HepG2 (cell line): Measurements from ENCODE around the gene JPH4. TPM values are rescaled to one million over a fixed set of nuclear protein-coding genes. Genes with fewer than 3 reads are reported as not detected.
A peak's percentile ranks its signal among the peaks of the same experiment; 100 is the strongest.

ENCODE experiments used
- GFI1 ChIP-seq: sonication (generic); formaldehyde crosslinking; IDR thresholded peaks from 2 replicates; pipeline ENCODE4 v1.5.0; 2020; ENCODE audit warnings: missing genetic modification reagents, mild to moderate bottlenecking, borderline replicate concordance
- HNF4A ChIP-seq: sonication (generic); formaldehyde crosslinking; IDR thresholded peaks from 2 replicates; pipeline ENCODE4 v1.4.0; 2020; ENCODE audit warnings: missing genetic modification reagents
- JARID2 ChIP-seq: sonication (generic); formaldehyde crosslinking; IDR thresholded peaks from 2 replicates; pipeline ENCODE4 v1.8.1; 2023; ENCODE audit warnings: missing genetic modification reagents, inconsistent platforms; ENCODE audit not compliant: insufficient replicate concordance
- KLF6 ChIP-seq: IDR thresholded peaks from 2 replicates; pipeline ENCODE4 v1.8.0; 2016; ENCODE audit warnings: missing biosample characterization, missing genetic modification reagents
- MTF2 ChIP-seq: sonication (generic); formaldehyde crosslinking; IDR thresholded peaks from 2 replicates; pipeline ENCODE4 v1.5.0; 2020; ENCODE audit warnings: missing genetic modification reagents, borderline replicate concordance
- MXI1 ChIP-seq: IDR thresholded peaks from 3 replicates; pipeline ENCODE4 v1.6.1; 2012; ENCODE audit warnings: low read depth, low read length, inconsistent platforms, borderline replicate concordance
- NFYC ChIP-seq: IDR thresholded peaks from 2 replicates; pipeline ENCODE4 v1.6.1; 2016; ENCODE audit warnings: missing genetic modification reagents, missing compliant biosample characterization
- NR2F1 ChIP-seq, 2 experiments: fragments of 450-650 bp in 1 of 2; formaldehyde crosslinking in 1 of 2; IDR thresholded peaks; 2 replicates each; pipeline versions ENCODE4 v1.5.0 to v1.6.1; 2016 to 2020; ENCODE audit warnings: mild to moderate bottlenecking in 1 of 2, missing compliant biosample characterization in 1 of 2, missing genetic modification reagents in 1 of 2, moderate library complexity in 1 of 2
- POGZ ChIP-seq: sonication (generic); formaldehyde crosslinking; IDR thresholded peaks from 2 replicates; pipeline ENCODE4 v1.4.0; 2020; ENCODE audit warnings: mild to moderate bottlenecking, missing genetic modification reagents
- PRMT3 ChIP-seq: sonication (generic); formaldehyde crosslinking; IDR thresholded peaks from 2 replicates; pipeline ENCODE4 v1.8.1; 2022; ENCODE audit warnings: low read depth, mild to moderate bottlenecking, moderate library complexity, missing genetic modification reagents, borderline replicate concordance
- SKI ChIP-seq: fragments of 450-650 bp; IDR thresholded peaks from one replicate; pipeline ENCODE4 v1.6.1; 2018; ENCODE audit warnings: mild to moderate bottlenecking; ENCODE audit not compliant: partially characterized antibody
- STAT5B ChIP-seq: sonication (generic); formaldehyde crosslinking; IDR thresholded peaks from 2 replicates; pipeline ENCODE4 v1.4.0; 2020; ENCODE audit warnings: missing genetic modification reagents
- ZKSCAN5 ChIP-seq: sonication (generic); formaldehyde crosslinking; IDR thresholded peaks from 2 replicates; pipeline ENCODE4 v1.5.1; 2020; ENCODE audit warnings: mild to moderate bottlenecking, missing genetic modification reagents
- ZNF329 ChIP-seq: sonication (generic); formaldehyde crosslinking; IDR thresholded peaks from 2 replicates; pipeline ENCODE4 v1.9.0; 2021; ENCODE audit warnings: low read depth, mild to moderate bottlenecking, missing genetic modification reagents
- ZNF34 ChIP-seq: sonication (generic); formaldehyde crosslinking; IDR thresholded peaks from 2 replicates; pipeline ENCODE4 v1.4.0; 2020; ENCODE audit warnings: mild to moderate bottlenecking, missing genetic modification reagents, borderline replicate concordance
- ZNF557 ChIP-seq: sonication (generic); formaldehyde crosslinking; IDR thresholded peaks from 2 replicates; pipeline ENCODE4 v1.4.0; 2020; ENCODE audit warnings: missing genetic modification reagents
- ZNF652 ChIP-seq: IDR thresholded peaks from 2 replicates; pipeline ENCODE4 v1.6.1; 2016; ENCODE audit warnings: low read depth, borderline replicate concordance
- polyA plus RNA-seq, 8 experiments: library from polyadenylated mRNA; depleted of rRNA in 3 of 8; stranded (reverse) in 7 of 8; unstranded in 1 of 8; fragments of >200 nt; fragmentation: Illumina TruSeq in 4 of 8; extraction: Trizol in 4 of 8; gene quantifications; 2 replicates each; pipeline versions ENCODE4 v1.2.1 to v1.2.3, GENCODE V29; 2011 to 2016; ENCODE audit warnings: low read depth in 4 of 8, missing spikeins in 1 of 8, mixed read lengths in 1 of 8; ENCODE audit not compliant: insufficient read depth in 1 of 8
- total RNA-seq, 5 experiments: library from RNA; depleted of rRNA; stranded (reverse); fragments of >200 nt; fragmentation: Illumina TruSeq; extraction: Trizol; gene quantifications; 2 replicates each; pipeline ENCODE4 v1.2.3, GENCODE V29; 2016; ENCODE audit warnings: low read depth in 1 of 5
- TF ChIP-seq, protein P1 (sequence below): sonication (generic); formaldehyde crosslinking; IDR thresholded peaks from 2 replicates; pipeline ENCODE4 v1.8.1; 2022; ENCODE audit warnings: low read depth, mild to moderate bottlenecking, missing genetic modification reagents
- TF ChIP-seq, protein P2 (sequence below): sonication (generic); formaldehyde crosslinking; IDR thresholded peaks from 2 replicates; pipeline ENCODE4 v1.5.0; 2020; ENCODE audit warnings: mild to moderate bottlenecking, missing genetic modification reagents, borderline replicate concordance

Gene JPH4
- total and polyA plus RNA-seq, 2 of the 13 experiments (the other 11 are each of a cell fraction or from before 2014, with no cell fraction given) = 0.08 to 0.22 TPM

DNA sequence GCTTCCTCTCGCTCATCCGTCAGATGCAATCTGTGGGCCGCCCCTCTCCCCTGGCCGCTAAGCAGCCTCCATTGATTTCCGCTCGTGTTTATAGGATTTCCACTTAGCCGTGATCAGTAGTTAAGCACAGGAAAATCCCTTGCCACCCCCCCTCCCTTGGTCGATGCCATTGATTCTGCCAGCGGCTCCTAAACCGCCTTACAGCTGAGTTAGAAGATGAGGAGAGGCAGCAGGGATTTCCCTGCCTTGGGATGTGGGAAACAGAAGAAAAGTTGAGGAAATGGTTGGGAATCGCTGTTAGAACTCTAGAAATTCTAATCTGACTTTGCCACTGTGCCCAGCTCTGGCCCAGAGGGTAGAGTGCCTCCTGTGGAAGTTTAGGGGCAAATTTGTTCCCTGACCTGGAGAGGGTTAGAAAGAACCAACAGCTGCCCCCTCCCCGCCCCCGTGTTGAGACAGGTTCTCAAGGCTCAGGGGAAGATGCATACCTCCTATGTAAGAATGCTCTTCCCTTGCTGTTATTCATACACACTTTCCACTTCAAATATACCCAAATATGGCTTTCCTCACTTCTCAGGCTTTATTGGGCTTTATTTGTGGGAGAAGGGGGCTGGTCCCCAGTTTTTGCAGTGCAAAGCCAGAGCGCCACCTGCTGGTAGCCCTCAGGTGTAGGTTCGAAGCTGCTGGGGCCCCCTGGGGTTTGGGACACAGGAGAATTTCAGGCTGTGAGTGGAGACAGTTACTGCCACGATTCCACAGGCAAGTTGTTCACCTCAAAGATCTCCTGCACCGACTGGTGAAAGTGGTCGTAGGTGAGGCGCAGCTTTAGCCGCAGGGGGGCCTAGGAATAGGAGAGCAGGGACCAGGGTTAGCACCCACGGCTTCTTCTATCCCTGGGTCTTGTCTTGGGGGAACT lies 19.3 kb downstream of the JPH4 start (continued):
- TF ChIP-seq, protein P1, sequence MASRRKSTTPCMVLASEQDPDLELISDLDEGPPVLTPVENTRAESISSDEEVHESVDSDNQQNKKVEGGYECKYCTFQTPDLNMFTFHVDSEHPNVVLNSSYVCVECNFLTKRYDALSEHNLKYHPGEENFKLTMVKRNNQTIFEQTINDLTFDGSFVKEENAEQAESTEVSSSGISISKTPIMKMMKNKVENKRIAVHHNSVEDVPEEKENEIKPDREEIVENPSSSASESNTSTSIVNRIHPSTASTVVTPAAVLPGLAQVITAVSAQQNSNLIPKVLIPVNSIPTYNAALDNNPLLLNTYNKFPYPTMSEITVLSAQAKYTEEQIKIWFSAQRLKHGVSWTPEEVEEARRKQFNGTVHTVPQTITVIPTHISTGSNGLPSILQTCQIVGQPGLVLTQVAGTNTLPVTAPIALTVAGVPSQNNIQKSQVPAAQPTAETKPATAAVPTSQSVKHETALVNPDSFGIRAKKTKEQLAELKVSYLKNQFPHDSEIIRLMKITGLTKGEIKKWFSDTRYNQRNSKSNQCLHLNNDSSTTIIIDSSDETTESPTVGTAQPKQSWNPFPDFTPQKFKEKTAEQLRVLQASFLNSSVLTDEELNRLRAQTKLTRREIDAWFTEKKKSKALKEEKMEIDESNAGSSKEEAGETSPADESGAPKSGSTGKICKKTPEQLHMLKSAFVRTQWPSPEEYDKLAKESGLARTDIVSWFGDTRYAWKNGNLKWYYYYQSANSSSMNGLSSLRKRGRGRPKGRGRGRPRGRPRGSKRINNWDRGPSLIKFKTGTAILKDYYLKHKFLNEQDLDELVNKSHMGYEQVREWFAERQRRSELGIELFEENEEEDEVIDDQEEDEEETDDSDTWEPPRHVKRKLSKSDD (CRISPR knock-in tag) = no peak
- TF ChIP-seq MTF2 (CRISPR knock-in tag) (no peak), ZNF34 (CRISPR knock-in tag) (no peak), GFI1 (CRISPR knock-in tag) (no peak), NFYC (CRISPR knock-in tag) (no peak), STAT5B (CRISPR knock-in tag) (no peak), NR2F1 (CRISPR knock-in tag; IDR thresholded peaks at IDR 0.05) (no peak), PRMT3 (CRISPR knock-in tag) (no peak), HNF4A (no peak), JARID2 (CRISPR knock-in tag) (no peak), ZKSCAN5 (CRISPR knock-in tag) (no peak), KLF6 (no peak), ZNF652 (no peak), ZNF557 (CRISPR knock-in tag) (no peak), POGZ (CRISPR knock-in tag) (no peak; the same call in 1 of the 2 replicates), SKI (no peak), MXI1 (0 out of 3 replicates have a peak, but pooled peaks have one; percentile 43), ZNF329 (CRISPR knock-in tag) (no peak)
- TF ChIP-seq, protein P2, sequence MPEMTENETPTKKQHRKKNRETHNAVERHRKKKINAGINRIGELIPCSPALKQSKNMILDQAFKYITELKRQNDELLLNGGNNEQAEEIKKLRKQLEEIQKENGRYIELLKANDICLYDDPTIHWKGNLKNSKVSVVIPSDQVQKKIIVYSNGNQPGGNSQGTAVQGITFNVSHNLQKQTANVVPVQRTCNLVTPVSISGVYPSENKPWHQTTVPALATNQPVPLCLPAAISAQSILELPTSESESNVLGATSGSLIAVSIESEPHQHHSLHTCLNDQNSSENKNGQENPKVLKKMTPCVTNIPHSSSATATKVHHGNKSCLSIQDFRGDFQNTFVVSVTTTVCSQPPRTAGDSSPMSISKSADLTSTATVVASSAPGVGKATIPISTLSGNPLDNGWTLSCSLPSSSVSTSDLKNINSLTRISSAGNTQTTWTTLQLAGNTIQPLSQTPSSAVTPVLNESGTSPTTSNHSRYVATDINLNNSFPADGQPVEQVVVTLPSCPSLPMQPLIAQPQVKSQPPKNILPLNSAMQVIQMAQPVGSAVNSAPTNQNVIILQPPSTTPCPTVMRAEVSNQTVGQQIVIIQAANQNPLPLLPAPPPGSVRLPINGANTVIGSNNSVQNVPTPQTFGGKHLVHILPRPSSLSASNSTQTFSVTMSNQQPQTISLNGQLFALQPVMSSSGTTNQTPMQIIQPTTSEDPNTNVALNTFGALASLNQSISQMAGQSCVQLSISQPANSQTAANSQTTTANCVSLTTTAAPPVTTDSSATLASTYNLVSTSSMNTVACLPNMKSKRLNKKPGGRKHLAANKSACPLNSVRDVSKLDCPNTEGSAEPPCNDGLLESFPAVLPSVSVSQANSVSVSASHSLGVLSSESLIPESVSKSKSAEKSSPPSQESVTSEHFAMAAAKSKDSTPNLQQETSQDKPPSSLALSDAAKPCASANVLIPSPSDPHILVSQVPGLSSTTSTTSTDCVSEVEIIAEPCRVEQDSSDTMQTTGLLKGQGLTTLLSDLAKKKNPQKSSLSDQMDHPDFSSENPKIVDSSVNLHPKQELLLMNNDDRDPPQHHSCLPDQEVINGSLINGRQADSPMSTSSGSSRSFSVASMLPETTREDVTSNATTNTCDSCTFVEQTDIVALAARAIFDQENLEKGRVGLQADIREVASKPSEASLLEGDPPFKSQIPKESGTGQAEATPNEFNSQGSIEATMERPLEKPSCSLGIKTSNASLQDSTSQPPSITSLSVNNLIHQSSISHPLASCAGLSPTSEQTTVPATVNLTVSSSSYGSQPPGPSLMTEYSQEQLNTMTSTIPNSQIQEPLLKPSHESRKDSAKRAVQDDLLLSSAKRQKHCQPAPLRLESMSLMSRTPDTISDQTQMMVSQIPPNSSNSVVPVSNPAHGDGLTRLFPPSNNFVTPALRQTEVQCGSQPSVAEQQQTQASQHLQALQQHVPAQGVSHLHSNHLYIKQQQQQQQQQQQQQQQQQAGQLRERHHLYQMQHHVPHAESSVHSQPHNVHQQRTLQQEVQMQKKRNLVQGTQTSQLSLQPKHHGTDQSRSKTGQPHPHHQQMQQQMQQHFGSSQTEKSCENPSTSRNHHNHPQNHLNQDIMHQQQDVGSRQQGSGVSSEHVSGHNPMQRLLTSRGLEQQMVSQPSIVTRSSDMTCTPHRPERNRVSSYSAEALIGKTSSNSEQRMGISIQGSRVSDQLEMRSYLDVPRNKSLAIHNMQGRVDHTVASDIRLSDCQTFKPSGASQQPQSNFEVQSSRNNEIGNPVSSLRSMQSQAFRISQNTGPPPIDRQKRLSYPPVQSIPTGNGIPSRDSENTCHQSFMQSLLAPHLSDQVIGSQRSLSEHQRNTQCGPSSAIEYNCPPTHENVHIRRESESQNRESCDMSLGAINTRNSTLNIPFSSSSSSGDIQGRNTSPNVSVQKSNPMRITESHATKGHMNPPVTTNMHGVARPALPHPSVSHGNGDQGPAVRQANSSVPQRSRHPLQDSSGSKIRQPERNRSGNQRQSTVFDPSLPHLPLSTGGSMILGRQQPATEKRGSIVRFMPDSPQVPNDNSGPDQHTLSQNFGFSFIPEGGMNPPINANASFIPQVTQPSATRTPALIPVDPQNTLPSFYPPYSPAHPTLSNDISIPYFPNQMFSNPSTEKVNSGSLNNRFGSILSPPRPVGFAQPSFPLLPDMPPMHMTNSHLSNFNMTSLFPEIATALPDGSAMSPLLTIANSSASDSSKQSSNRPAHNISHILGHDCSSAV (CRISPR knock-in tag) = 0 out of 2 replicates have a peak, but pooled peaks have one; percentile 51
